ENCODE results near the gene KLHL10. TPM values are rescaled to one million over a fixed set of nuclear protein-coding genes. Genes with fewer than 3 reads are reported as not detected.
A peak's percentile ranks its signal among the peaks of the same experiment; 100 is the strongest.

KLHL10 gene
- total and polyA plus RNA-seq, 2 of the 4 experiments (the other 2 are of a cell fraction) = 0.18 TPM; not detected in 1

DNA sequence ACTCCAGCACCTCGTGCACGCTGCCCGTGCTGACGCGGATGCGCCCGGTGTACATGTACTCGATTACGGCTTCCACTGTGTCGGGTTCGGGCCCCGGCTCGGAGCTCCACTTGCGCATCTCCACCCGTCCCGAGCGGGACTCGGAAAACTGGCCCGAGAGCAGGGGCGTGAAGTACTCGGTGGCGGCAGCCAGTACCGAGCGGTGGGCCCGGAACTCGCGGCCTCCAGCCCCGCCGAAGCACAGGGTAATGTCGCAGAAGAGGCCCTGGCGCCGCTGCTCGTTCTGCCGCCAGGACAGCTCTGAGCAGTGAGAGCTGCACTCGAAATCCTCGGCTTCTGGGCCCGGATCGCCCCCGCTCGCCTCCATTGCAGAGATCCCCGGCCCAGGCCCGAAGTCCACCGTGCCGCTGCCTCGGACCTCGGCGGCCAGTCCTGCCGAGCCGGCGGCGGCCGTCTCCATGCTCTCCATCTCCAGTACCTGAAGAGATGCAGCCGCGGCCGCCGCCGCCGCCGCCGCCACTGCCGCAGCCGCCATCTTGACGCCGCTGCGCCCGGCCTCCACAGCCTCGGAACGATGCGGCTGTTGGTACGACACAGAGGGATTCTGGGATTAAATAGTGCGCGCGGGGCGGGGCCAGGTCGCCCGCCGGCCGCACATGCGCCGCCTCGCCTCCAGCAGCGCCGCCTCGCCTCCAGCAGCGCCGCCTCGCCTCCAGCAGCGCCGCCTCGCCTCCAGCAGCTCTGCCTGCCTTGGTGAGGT lies 27.4 kb downstream of the KLHL10 start, which contains the start of gene KLHL11:
KLHL11 (minus strand) TSS at position 588 of the 760 bp plus-strand sequence; CDS start at position 535, 53 bp downstream.
- Histone ChIP-seq H3K4me1 (ENCODE audit: control insufficient read depth, insufficient read depth, low read length) (peaks cover 11% of the 10 kb centered on the region), H2AK9ac (replicated peaks; ENCODE audit: low read depth, low read length, poor library complexity) (peak within 1 kb of the TSS; percentile 90), H3K4ac (ENCODE audit: low read depth, low read length) (peak within 1 kb of the TSS; percentile 75), H3K23ac (ENCODE audit: low read depth, low read length) (peak within 1 kb of the TSS; percentile 62), H2AFZ (replicated peaks; ENCODE audit: low read length, poor library complexity) (peak within 1 kb of the TSS; percentile 91), H2AK5ac (ENCODE audit: low read depth, low read length) (peak within 1 kb of the TSS; percentile 52), H3K9me1 (ENCODE audit: insufficient read depth, low read length) (peaks cover 7% of the 10 kb centered on the region; the same call in 1 of the 2 replicates), H3K27ac (ENCODE audit: insufficient read depth, low read length) (peak within 1 kb of the TSS; percentile 72), H3K56ac (ENCODE audit: extremely low read depth, insufficient read depth, low read length) (peak within 1 kb of the TSS; percentile 46; the same call in 1 of the 2 replicates), H3K14ac (replicated peaks; ENCODE audit: low read depth, low read length) (peak within 1 kb of the TSS; percentile 90), H3K9me3 (ENCODE audit: control insufficient read depth, insufficient read depth, low read length) (no peaks in the 10 kb centered on the region), H2BK5ac (ENCODE audit: low read depth, low read length, poor library complexity, severe bottlenecking) (peak within 1 kb of the TSS; percentile 86), H3K4me3 (ENCODE audit: insufficient read depth, low read depth, low read length) (peak within 1 kb of the TSS; percentile 83), H4K91ac (ENCODE audit: insufficient read depth, low read depth, low read length) (peak within 1 kb of the TSS; percentile 55), H4K20me1 (ENCODE audit: insufficient read depth, low read length) (peaks cover 41% of the 10 kb centered on the region), H3K9ac (ENCODE audit: low read depth, low read length) (peak within 1 kb of the TSS; percentile 86), H3K79me1 (ENCODE audit: low read depth in 1 of 2, low read length in 2 of 2) (peaks cover 25 to 46% of the 10 kb centered on the region in 2 experiments), H2BK20ac (ENCODE audit: low read depth, low read length) (no peak within 1 kb of the TSS), H3K4me2 (ENCODE audit: low read depth, low read length) (peak within 1 kb of the TSS; percentile 100), H4K5ac (ENCODE audit: low read depth, low read length) (peak within 1 kb of the TSS; percentile 57), H3K27me3 (ENCODE audit: control insufficient read depth, insufficient read depth, low read length) (no peaks in the 10 kb centered on the region), H3K18ac (ENCODE audit: low read depth, low read length) (no peak within 1 kb of the TSS), H3K36me3 (ENCODE audit: control insufficient read depth, insufficient read depth, low read length) (peaks cover 19% of the 10 kb centered on the region), H2BK15ac (ENCODE audit: low read depth, low read length) (no peak within 1 kb of the TSS), H4K8ac (ENCODE audit: low read depth in 2 of 2, low read length in 2 of 2) (peak within 1 kb of the TSS; percentile 46 to 88; a peak in 3 of 4 replicates), H2BK120ac (ENCODE audit: low read depth, low read length) (no peak within 1 kb of the TSS)
- POLR2A ChIA-PET (ENCODE audit: unreplicated experiment) = interaction anchor here (0.6 kb wide), 2 partner anchors 705 to 1592 kb away, joined by 3 to 4 read pairs; no protein-coding TSS in a partner anchor
- CTCF ChIA-PET = interaction anchor here (0.6 kb wide), 1 partner anchor 36 kb away, joined by 5 read pairs; no protein-coding TSS in a partner anchor
- ATAC-seq (ENCODE audit: low read depth) (peak; percentile 95), DNase-seq (peak; percentile 85)
- BruUV-seq (replicated peaks) = no TSS peak
- intact Hi-C loops (cut with micrococcal nuclease) (loop anchor here (2.0 to 5.0 kb wide), 2 partner anchors 52 to 128 kb away; partner anchors contain the start of gene FKBP10), in situ Hi-C loops (cut with MboI; ENCODE audit: low sequenced_read_pairs) (no loop called here), dilution Hi-C loops (cut with HindIII; ENCODE audit: low sequenced_read_pairs, unreplicated experiment) (no loop called here)
- WGBS, 2 experiments (ENCODE audit: extremely low coverage in 2 of 2, insufficient read length in 1 of 2) = 0% methylated on average over 62 of the region's 90 CpGs; no CpG with 5 or more reads in 1 of the 2 experiments
- TF ChIP-seq MXI1 (IDR thresholded peaks at IDR 0.05; ENCODE audit: borderline replicate concordance, low read depth, low read length) (peak; percentile 79; the same call in 1 of the 2 replicates), POLR2A (IDR thresholded peaks at IDR 0.05; ENCODE audit: low read depth, low read length) (peak; percentile 79), RAD21 (IDR thresholded peaks at IDR 0.05; ENCODE audit: low read length) (peak; percentile 10; the same call in 1 of the 2 replicates), BHLHE40 (IDR thresholded peaks at IDR 0.05; ENCODE audit: low read depth, low read length) (no peak), MAZ (IDR thresholded peaks at IDR 0.05; ENCODE audit: borderline replicate concordance, low read depth, low read length) (peak; percentile 63; the same call in 1 of the 2 replicates), CEBPB (IDR thresholded peaks at IDR 0.05; ENCODE audit: low read depth, low read length) (no peak), CTCF (conservative IDR thresholded peaks at IDR 0.05; ENCODE audit: low read depth, low read length) (no peak), MAFK (IDR thresholded peaks at IDR 0.05; ENCODE audit: low read depth, low read length) (no peak)

Data from IMR-90 (cell line).